ENCODE measurements around the gene AGBL4. TPM values are rescaled to one million over a fixed set of nuclear protein-coding genes. Genes with fewer than 3 reads are reported as not detected.

The AGBL4 gene
- total and polyA plus RNA-seq, 2 of the 4 experiments (the other 2 are of a cell fraction) = not detected

- H3K23ac ChIP-seq (ENCODE audit: low read depth, low read length) = no peak overlapping the region
- no peak overlapping the region for H4K5ac ChIP-seq (ENCODE audit: low read depth, low read length)
- H3K56ac ChIP-seq (ENCODE audit: extremely low read depth, insufficient read depth, low read length) = no peak overlapping the region
- no peak overlapping the region for H3K4me3 ChIP-seq (ENCODE audit: insufficient read depth, low read depth, low read length)
- DNase-seq = no peak
- no peak overlapping the region for H4K8ac ChIP-seq (ENCODE audit: low read depth in 2 of 2, low read length in 2 of 2)
- no peaks in the 10 kb centered on the region for H3K36me3 ChIP-seq (ENCODE audit: control insufficient read depth, insufficient read depth, low read length)
- no peak overlapping the region for H2BK120ac ChIP-seq (ENCODE audit: low read depth, low read length)
- H3K79me1 ChIP-seq (ENCODE audit: low read depth in 1 of 2, low read length in 2 of 2) = no peaks in the 10 kb centered on the region
- H3K27me3 ChIP-seq (ENCODE audit: control insufficient read depth, insufficient read depth, low read length) = no peaks in the 10 kb centered on the region
- POLR2A ChIA-PET (ENCODE audit: unreplicated experiment) = interaction anchor here (0.6 kb wide), 1 partner anchor 119 kb away, joined by 4 read pairs; no protein-coding TSS in a partner anchor
- no CpG with 5 or more reads among the region's 4 CpGs for WGBS, 2 experiments (ENCODE audit: extremely low coverage in 2 of 2, insufficient read length in 1 of 2)
- ATAC-seq (ENCODE audit: low read depth) = no peak
- H4K20me1 ChIP-seq (ENCODE audit: insufficient read depth, low read length) = no peaks in the 10 kb centered on the region
- no peak overlapping the region for H2BK5ac ChIP-seq (ENCODE audit: low read depth, low read length, poor library complexity, severe bottlenecking)
- H3K9me1 ChIP-seq (ENCODE audit: insufficient read depth, low read length) = no peaks in the 10 kb centered on the region
- H3K4me1 ChIP-seq (ENCODE audit: control insufficient read depth, insufficient read depth, low read length) = no peaks in the 10 kb centered on the region
- no peak overlapping the region for H3K9ac ChIP-seq (ENCODE audit: low read depth, low read length)
- dilution Hi-C loops (cut with HindIII; ENCODE audit: low sequenced_read_pairs, unreplicated experiment) = no loop called here
- intact Hi-C loops (cut with micrococcal nuclease) = no loop called here
- H3K14ac ChIP-seq (replicated peaks; ENCODE audit: low read depth, low read length) = no peak overlapping the region
- H3K27ac ChIP-seq (ENCODE audit: insufficient read depth, low read length) = no peak overlapping the region
- no peak overlapping the region for H3K4ac ChIP-seq (ENCODE audit: low read depth, low read length)
- no peak overlapping the region for H2AFZ ChIP-seq (replicated peaks; ENCODE audit: low read length, poor library complexity)
- no peak overlapping the region for H4K91ac ChIP-seq (ENCODE audit: insufficient read depth, low read depth, low read length)
- in situ Hi-C loops (cut with MboI; ENCODE audit: low sequenced_read_pairs) = no loop called here
- BruUV-seq (replicated peaks) = no TSS peak
- no peaks in the 10 kb centered on the region for H3K9me3 ChIP-seq (ENCODE audit: control insufficient read depth, insufficient read depth, low read length)
- CTCF ChIA-PET = no interaction called here
- H2BK20ac ChIP-seq (ENCODE audit: low read depth, low read length) = no peak overlapping the region
- H2BK15ac ChIP-seq (ENCODE audit: low read depth, low read length) = no peak overlapping the region
- H2AK5ac ChIP-seq (ENCODE audit: low read depth, low read length) = no peak overlapping the region
- no peak overlapping the region for H3K18ac ChIP-seq (ENCODE audit: low read depth, low read length)
- no peak overlapping the region for H2AK9ac ChIP-seq (replicated peaks; ENCODE audit: low read depth, low read length, poor library complexity)
- H3K4me2 ChIP-seq (ENCODE audit: low read depth, low read length) = no peak overlapping the region
- TF ChIP-seq CEBPB (IDR thresholded peaks at IDR 0.05; ENCODE audit: low read depth, low read length) = no peak
- no peak for TF ChIP-seq MAZ (IDR thresholded peaks at IDR 0.05; ENCODE audit: borderline replicate concordance, low read depth, low read length)
- no peak for TF ChIP-seq POLR2A (IDR thresholded peaks at IDR 0.05; ENCODE audit: low read depth, low read length)
- TF ChIP-seq RAD21 (IDR thresholded peaks at IDR 0.05; ENCODE audit: low read length) = no peak
- TF ChIP-seq FOS (IDR thresholded peaks at IDR 0.05; ENCODE audit: low read depth, low read length) = no peak
- TF ChIP-seq MAFK (IDR thresholded peaks at IDR 0.05; ENCODE audit: low read depth, low read length) = no peak
- TF ChIP-seq BHLHE40 (IDR thresholded peaks at IDR 0.05; ENCODE audit: low read depth, low read length) = no peak
- TF ChIP-seq CHD1 (IDR thresholded peaks at IDR 0.05; ENCODE audit: low read depth, low read length) = no peak
- no peak for TF ChIP-seq RCOR1 (IDR thresholded peaks at IDR 0.05; ENCODE audit: insufficient replicate concordance, low read length)
- no peak for TF ChIP-seq MXI1 (IDR thresholded peaks at IDR 0.05; ENCODE audit: borderline replicate concordance, low read depth, low read length)
- no peak for TF ChIP-seq ELK1 (IDR thresholded peaks at IDR 0.05; ENCODE audit: borderline replicate concordance, low read depth, low read length)
- no peak for TF ChIP-seq NFE2L2 (IDR thresholded peaks at IDR 0.05; ENCODE audit: low read depth, low read length)
- TF ChIP-seq CTCF (conservative IDR thresholded peaks at IDR 0.05; ENCODE audit: low read depth, low read length) = no peak
- TF ChIP-seq SMC3 (IDR thresholded peaks at IDR 0.05; ENCODE audit: low read depth, low read length) = no peak
Observed at GRCh38 chr1:48591181-48591580, 1432.6 kb downstream of the AGBL4 start.
